CD4-positive, alpha-beta T cell treated with Interleukin-15 for 1 hour (primary cell): ENCODE results near the gene KRT12.
A peak's percentile ranks its signal among the peaks of the same experiment; 100 is the strongest.

Source experiments
- DNase-seq: peaks from one replicate; pipeline ENCODE4 v3.0.0-alpha.2; 2020

Gene KRT12

DNA sequence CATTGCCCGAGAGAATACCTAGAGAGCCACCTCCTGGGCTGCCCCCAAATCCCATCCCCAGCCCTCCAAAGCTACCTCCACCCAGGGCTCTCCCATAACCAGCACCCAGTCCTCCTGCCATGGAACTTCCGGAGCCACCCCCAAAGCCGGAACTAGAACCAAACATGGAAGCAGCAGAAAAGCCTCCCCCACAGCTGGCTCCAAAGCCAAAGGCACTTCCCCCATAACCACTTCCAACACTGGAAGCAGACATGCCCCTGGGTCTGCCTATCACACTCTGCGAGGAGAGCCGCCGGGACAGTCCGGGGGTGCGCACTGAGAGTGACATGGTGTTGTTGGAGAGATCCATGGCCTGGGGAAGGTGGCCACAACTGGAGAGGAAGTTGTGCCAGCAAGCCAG lies at the start of gene KRT12:
TSS of gene KRT12 (minus strand) at position 386 of the 400 bp plus-strand sequence. CDS start at position 349, 37 bp downstream.
- no peak for DNase-seq

- no peak for DNase-seq
Observed at GRCh38 chr17:40916366-40916765, 49.3 kb upstream of the KRT12 start.

- no peak for DNase-seq
Observed at GRCh38 chr17:40915721-40916256, 48.8 kb upstream of the KRT12 start.

GRCh38 chr17:40915199-40915661 lies 48.2 kb upstream of the KRT12 start:
- no peak for DNase-seq

DNA sequence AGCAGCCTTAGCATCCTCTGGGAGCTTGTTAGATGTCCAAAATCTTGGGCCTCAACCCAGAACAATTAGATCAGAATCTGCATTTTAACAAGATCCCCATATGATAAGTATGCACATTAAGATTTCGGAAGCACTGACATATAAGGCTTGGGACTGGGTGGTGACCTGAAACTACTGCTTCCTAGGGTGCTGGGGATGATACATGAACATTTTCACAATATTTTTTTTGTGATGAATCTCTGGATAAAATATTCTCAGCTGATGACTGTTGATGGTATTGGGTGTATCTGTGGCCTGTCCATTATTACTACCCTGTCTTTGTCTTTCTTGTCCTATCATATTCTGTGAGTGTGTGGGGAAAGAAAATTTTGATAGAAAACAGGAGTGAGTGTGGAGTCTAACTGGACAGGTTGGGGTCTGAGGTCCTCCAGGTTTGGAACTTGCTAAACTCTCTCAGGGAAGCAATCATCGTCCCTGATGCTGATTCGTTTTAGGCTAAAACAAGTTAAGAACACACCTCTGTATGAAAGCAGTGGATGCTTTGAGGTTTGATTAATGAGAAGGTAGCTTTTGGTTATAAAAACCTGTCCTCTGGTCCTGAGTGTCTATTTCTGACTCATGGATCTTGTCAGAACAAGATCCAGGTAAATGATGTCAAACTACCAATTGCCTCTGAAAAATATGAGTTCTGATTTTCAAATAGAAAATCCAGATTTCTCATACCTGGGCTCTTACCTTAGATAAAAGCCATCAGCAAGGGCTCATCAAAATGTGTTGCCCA lies 47.2 kb upstream of the KRT12 start:
- no peak for DNase-seq

- DNase-seq, result no peak
Observed at GRCh38 chr17:40912486-40913210, 45.6 kb upstream of the KRT12 start.

DNA sequence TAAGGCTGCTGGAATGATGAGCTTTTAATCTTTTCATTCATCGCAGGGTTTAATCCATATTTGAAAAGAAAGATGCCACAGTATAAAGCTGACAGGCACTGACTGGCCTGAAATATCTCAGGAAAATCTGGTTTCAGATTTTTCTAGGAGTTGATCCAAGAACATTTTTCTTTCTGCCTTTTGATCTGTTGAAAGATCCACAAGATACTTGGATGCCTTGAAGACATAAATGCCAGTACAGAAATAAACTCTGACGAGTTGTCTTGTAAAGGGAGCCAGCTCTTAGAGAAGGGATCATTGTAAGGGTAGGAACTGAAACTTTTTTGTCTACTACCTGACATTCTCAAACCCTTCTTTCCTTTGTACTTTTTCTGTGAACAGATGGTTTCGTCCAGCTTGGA lies 43.4 kb upstream of the KRT12 start:
- DNase-seq, result no peak

- DNase-seq, result no peak
Observed at GRCh38 chr17:40909755-40910154, 42.7 kb upstream of the KRT12 start.

DNA sequence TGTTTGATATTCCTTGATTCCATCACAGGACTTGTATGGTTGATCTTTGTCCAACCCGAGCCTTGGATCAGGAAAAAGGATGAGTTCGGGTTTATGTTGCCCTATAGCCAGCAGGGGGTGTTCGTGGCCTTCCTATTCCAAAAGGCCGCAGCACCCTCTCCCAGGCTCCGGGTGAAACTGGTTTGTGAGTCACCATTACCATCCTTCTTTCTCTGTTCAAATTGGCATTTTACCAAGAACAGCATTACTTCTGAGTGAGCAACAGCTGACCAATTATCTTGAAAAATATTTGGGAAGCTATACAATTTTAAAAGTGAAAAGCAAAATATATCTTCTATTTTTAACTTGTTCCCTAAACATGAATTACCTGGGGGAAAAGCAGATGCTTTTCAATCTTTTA lies 42.3 kb upstream of the KRT12 start:
- DNase-seq, result peak; percentile 70

- DNase-seq, result no peak
Observed at GRCh38 chr17:40906613-40907012, 39.6 kb upstream of the KRT12 start.

GRCh38 chr17:40905370-40905769 lies 38.3 kb upstream of the KRT12 start:
- no peak for DNase-seq

DNA sequence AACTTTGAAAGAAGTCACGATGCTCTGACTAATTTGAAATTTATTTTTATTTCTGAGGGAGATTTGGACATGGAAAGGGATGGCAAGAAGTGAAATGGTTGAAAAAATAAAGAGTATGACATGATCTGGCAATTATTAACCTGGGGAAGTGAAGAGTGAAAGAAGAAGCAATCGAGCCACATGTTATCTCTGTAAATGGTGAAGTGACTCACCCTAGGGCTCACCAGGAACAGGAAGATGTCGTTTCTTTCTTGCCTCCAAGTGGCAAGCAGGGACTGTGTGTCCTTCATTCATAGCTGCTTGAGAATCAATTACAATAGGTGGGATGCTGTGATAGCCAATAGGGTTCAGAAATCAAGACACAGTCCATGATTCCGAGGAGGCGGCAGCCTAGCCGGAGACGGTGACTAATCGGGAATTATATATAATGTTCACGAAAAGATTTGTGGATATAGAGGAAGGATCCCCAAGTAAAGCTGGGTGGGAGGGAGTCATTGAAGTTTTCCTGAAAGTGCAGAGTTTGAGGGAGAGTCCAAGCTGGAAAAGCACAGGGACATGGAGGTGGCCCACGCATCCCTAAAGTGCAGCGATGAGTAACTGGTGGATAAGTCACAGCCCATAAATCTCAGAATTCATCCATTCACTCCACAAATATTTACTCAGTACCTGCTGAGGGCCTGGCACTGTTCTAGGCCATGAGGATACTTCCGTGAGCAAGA lies 36.3 kb upstream of the KRT12 start:
- DNase-seq, result no peak

DNA sequence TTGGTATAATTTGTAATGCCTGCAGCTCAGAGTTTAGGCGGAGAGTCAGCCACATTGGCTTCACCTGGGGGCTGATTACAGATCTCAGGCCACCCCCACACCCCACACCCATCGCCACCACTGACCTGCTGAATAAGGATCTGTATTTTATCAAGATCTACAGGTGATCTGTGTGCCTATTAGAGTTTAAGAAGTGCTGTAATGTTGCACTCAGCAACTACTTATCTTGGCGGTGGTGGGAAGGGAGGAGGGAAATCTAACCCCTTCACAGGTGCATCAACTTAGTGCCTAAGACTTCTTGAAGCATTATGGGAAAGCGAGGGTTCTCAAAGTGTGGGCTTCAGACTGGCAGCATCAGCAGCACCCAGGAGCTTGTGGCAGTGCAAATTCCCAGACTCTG lies 35.5 kb upstream of the KRT12 start:
- DNase-seq, result no peak

DNA sequence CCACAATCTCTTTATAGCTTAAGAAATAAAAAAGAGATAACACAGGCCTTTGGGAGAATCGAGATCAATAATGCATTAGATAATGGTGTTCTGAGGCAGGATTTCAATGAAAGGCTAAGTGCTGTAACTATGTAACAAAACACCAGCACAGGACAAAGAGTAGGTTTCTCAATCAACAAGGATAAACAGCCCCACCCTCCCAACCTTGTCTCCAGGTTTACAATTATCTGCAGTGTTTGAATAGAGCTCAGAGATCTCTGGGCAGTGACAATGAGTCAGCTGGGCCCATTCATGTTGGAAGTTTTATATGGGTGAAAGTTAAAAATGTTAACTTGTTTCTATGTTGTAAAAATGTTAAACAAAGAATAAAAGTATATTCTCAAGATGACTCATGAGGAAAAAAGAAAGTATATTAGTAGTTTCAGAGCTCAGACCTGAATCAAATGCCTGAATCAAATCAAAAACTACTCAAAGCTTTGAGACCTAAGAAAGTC lies 35.0 kb upstream of the KRT12 start:
- no peak for DNase-seq

DNA sequence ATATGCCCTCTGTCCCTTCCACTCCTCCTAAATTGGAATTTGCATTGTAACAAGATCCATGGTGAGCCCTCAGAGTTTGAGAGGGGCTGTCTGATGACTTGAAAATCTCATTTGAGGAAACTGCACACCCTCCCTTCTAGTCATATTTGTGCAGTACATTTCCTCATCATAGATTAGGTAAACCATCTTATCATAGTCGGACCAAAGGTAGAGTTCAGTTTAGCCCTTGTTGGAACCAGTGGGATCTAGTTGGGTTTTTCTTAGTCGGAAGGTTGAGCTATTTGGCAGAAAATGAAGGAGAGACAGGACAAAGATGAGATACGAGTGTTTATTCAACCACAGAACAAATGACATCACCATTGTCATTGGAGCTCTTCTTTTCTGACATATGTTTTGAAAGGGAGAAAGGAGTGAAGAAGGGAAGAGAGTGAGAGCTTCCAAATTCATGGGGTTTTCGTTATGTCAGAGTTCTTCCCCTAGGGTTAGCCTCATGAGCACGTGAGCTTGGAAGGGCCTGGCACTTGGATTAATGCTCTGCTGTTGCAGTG lies 33.9 kb upstream of the KRT12 start:
- no peak for DNase-seq

DNA sequence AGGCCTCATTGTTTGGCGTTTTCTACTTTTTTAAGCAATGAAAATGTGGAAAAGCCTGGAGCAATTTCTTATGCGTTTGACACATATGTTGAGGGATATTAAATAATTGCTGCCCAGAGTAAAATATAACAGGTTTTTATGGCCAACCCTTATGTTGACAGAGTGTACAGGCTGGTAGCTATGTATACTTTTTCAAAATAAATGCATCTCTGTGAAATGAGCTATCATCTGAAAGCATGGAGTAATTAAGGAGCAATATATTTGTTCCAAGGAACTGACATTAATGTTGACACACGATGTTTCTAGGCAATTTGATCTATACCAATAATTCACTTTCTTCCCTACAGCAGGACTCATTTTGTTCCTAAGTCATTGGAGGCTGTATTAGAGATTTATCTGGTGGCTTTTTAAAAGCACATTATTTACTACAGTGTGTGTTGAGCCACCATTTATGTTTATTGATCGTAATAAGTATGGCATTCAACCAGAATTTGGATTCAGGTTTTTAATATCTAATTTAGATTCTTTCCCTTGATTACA lies 30.0 kb upstream of the KRT12 start:
- no peak for DNase-seq

DNA sequence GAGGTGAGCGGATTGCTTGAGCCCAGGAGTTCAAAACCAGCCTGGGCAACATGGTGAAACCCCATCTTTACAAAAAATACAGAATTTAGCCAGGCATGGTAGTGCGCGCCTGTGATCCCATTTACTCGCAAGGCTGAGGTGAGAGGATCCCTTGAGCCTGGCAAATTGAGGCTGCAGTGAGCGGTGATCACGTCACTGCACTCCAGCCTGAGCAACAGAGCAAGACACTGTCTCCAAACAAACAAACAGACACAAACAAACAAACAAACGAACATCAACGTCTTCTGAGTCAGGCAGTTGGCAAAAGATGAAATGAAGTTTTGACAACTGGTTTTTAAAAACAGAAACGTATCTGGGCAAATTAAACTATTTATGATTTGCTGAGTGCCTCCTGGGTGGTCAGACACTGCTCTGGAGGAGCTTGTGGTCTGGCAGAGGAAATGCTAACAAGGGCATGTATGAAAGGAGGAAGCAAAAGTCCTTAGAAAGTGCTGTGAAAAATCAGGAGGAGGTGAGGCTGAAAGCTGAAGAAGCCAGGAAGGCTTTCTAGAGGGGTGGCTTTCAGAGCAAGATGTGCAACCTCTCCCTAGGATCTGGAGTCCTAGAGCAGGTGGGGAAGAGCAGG lies 28.2 kb upstream of the KRT12 start:
- DNase-seq, result no peak

DNA sequence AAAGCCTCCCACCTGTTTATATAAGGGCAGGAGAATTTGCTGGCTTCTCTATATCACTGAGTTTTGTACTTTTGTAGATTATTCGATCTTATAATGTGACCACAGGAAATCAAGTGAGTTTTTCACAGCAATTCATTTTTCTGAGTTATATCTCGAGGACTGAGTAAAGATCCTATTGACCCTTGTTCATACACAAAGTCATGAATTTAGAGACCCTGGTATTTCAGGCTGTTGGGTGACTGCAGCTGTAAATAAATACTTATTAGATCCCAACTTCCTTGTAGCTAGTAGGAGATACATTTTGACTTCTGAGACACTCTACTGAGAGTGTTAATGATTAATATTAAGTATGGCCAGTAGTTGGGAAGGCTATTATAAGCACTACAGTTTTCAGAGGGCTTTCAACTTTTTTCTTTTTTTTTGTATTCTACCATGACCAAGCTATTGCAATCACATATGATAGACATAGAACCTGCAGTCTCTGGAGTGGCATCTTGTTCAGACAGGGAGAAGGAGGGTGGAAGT lies 21.2 kb upstream of the KRT12 start:
- DNase-seq, result no peak

GRCh38 chr17:40886090-40886489 lies 19.1 kb upstream of the KRT12 start:
- DNase-seq, result no peak

GRCh38 chr17:40884708-40885512 lies 17.9 kb upstream of the KRT12 start, which contains the start of gene KRT20:
Gene KRT20 (minus strand): TSS chr17:40885242. CDS start chr17:40885185, 57 bp downstream.
- no peak for DNase-seq
